K562 (cell line): ENCODE measurements around the gene TWSG1. TPM values are rescaled to one million over a fixed set of nuclear protein-coding genes. Genes with fewer than 3 reads are reported as not detected.

Source experiments
- ARID3A ChIP-seq: IDR thresholded peaks from 2 replicates; pipeline ENCODE4 v1.6.1; 2012; ENCODE audit warnings: low read depth, low read length, improper control_type of control experiment, borderline replicate concordance
- CBFA2T3 ChIP-seq: fragments of 450-650 bp; IDR thresholded peaks from 2 replicates; pipeline ENCODE4 v1.6.1; 2017
- ESRRA ChIP-seq: fragments of 450-650 bp; IDR thresholded peaks from 2 replicates; pipeline ENCODE4 v1.6.1; 2014; ENCODE audit warnings: low read depth, mild to moderate bottlenecking, moderate library complexity, borderline replicate concordance
- GABPB1 ChIP-seq: sonication (generic); formaldehyde crosslinking; IDR thresholded peaks from 2 replicates; pipeline ENCODE4 v1.8.0; 2022; ENCODE audit warnings: mild to moderate bottlenecking, missing genetic modification reagents
- GATA2 ChIP-seq: sonication (generic); formaldehyde crosslinking; IDR thresholded peaks from 2 replicates; pipeline ENCODE4 v1.4.0; 2020; ENCODE audit warnings: mild to moderate bottlenecking, missing genetic modification reagents
- MAZ ChIP-seq, 2 experiments: fragments of 450-650 bp in 1 of 2; sonication (generic) in 1 of 2; formaldehyde crosslinking; IDR thresholded peaks in 1 of 2; conservative IDR thresholded peaks in 1 of 2; 2 replicates each; pipeline versions ENCODE4 v1.4.0 to v1.5.0; 2020; ENCODE audit warnings: mild to moderate bottlenecking in 1 of 2, missing genetic modification reagents in 1 of 2
- PURB ChIP-seq: sonication (generic); formaldehyde crosslinking; IDR thresholded peaks from 2 replicates; pipeline ENCODE4 v1.9.0; 2021; ENCODE audit warnings: low read depth, mild to moderate bottlenecking, missing genetic modification reagents
- PYGO2 ChIP-seq: fragments of 450-650 bp; IDR thresholded peaks from 2 replicates; pipeline ENCODE4 v1.6.1; 2016; ENCODE audit warnings: mild to moderate bottlenecking, missing genetic modification characterization, moderate library complexity, missing compliant biosample characterization
- TAF1 ChIP-seq: IDR thresholded peaks from 2 replicates; pipeline ENCODE4 v1.6.1; 2011; ENCODE audit warnings: mild to moderate bottlenecking, low read length, moderate library complexity; ENCODE audit not compliant: insufficient read depth, control insufficient read depth, severe bottlenecking; ENCODE audit errors: extremely low read depth
- TAF9B ChIP-seq: fragments of 450-650 bp; IDR thresholded peaks from 2 replicates; pipeline ENCODE4 v1.6.1; 2018; ENCODE audit warnings: mild to moderate bottlenecking; ENCODE audit not compliant: partially characterized antibody
- UBTF ChIP-seq, 2 experiments: IDR thresholded peaks; 2 replicates each; pipeline ENCODE4 v1.6.1; 2012; ENCODE audit warnings: improper control_type of control experiment in 2 of 2, low read depth in 2 of 2, low read length in 2 of 2, borderline replicate concordance in 1 of 2
- ZNF407 ChIP-seq: fragments of 450-650 bp; IDR thresholded peaks from 2 replicates; pipeline ENCODE4 v1.6.1; 2016; ENCODE audit warnings: low read depth
- ZNF717 ChIP-seq: fragments of 250-450 bp; sonication (Bioruptor Pico); IDR thresholded peaks from 2 replicates; pipeline ENCODE4 v1.5.0; 2021
- polyA plus RNA-seq, 8 experiments: library from polyadenylated mRNA; depleted of rRNA in 4 of 8; stranded (reverse) in 5 of 8; unstranded in 3 of 8; fragments of >200 nt; fragmentation: Nextera tagmentation in 2 of 8; fragmentation: Illumina TruSeq in 1 of 8; extraction: Ambion mirVana in 2 of 8; extraction: Trizol in 1 of 8; gene quantifications; 2 replicates each; pipeline versions ENCODE4 v1.2.1 to v1.2.3, GENCODE V29; 2011 to 2014; ENCODE audit warnings: inconsistent platforms in 1 of 8, missing spikeins in 1 of 8
- total RNA-seq, 7 experiments: library from RNA; depleted of rRNA in 6 of 7; stranded (reverse); fragments of >200 nt in 6 of 7; fragmentation: Illumina TruSeq in 2 of 7; extraction: Trizol in 2 of 7; gene quantifications; 2 replicates each; pipeline versions ENCODE4 v1.2.1 to v1.2.3, GENCODE V29; 2011 to 2021; ENCODE audit warnings: low replicate concordance in 1 of 7

TWSG1 gene
- total and polyA plus RNA-seq, 9 of the 15 experiments (the other 6 are each of a cell fraction or from before 2014, with no cell fraction given), result 10.4 to 37.2 (median 25.1) TPM

GRCh38 chr18:9404565-9405060 is 70.0 kb downstream of the TWSG1 start (continued):
- TF ChIP-seq ARID3A, result no peak
- peak; percentile 47; the same call in 1 of the 2 replicates for TF ChIP-seq GABPB1 (CRISPR knock-in tag)
- TF ChIP-seq PURB (CRISPR knock-in tag), result no peak
- TF ChIP-seq TAF1, result peak; percentile 47
- no peak for TF ChIP-seq PYGO2 (tag)
- TF ChIP-seq GATA2, result peak; percentile 48; the same call in 1 of the 2 replicates
- peak; percentile 88 for TF ChIP-seq ZNF407
- peak in 1 of 2 experiments; percentile 64; a peak in 1 of 4 replicates for TF ChIP-seq UBTF (IDR thresholded peaks at IDR 0.05; ENCODE audit: borderline replicate concordance in 1 of 2, low read depth in 2 of 2, low read length in 2 of 2)
- peak in 1 of 2 experiments; percentile 53; a peak in 1 of 4 replicates for TF ChIP-seq MAZ (CRISPR knock-in tag; conservative IDR thresholded peaks at IDR 0.05 in 1 of 2, IDR thresholded peaks at IDR 0.05 in 1 of 2)
- TF ChIP-seq ZNF717 (CRISPR knock-in tag), result no peak
- TF ChIP-seq TAF9B, result peak; percentile 18
- peak; percentile 78 for TF ChIP-seq CBFA2T3
- TF ChIP-seq ESRRA, result peak; percentile 40; the same call in 1 of the 2 replicates
